Stimulated activated CD4-positive, alpha-beta T cell treated with anti-CD3 and anti-CD28 coated beads, Interleukin-1b, Interleukin-23, amount 100 ng/mL, for 24 hours (primary cell): ENCODE measurements around the gene KHDC4.

Source experiments
- DNase-seq, 4 experiments: peaks; one replicate each; pipeline ENCODE4 v3.0.0-alpha.2; 2020; ENCODE audit warnings: low read depth in 4 of 4, low spot score in 1 of 4

KHDC4 gene

DNA sequence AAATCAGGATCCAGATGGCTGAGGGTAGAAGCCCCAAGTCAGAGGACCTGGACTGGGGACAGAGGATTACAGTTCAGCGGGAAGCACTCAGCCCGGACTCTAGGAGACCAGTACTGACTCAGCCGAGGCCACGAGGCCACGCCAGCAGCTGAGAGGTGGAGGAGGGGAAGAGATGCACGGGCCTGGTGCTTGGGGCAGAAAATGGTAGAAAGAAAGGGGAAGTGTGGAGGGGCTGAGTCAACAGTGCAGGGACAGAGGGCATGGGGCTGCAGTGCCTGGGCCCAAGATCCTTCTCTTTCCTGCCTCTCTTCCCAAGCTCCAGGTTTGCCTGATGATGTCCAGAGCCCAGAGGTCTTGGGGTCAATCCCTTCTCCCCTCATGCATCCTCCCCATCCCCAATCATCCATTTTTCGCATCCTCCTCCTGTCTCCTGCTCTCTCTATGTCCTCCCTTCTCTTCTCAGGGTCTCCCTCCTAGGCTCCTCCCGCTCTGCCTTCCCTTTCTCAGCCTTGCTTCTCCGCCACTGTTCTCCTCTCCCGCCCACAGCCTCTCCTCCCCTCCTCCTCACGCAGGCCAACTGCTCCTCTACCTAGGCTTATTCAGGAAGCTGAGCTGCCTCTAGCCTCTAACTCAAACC is 36.4 kb upstream of the KHDC4 start:
- DNase-seq, result peak in 1 of 4 experiments; percentile 31

GRCh38 chr1:155969377-155969791 is 35.2 kb upstream of the KHDC4 start:
- no peak for DNase-seq

DNA sequence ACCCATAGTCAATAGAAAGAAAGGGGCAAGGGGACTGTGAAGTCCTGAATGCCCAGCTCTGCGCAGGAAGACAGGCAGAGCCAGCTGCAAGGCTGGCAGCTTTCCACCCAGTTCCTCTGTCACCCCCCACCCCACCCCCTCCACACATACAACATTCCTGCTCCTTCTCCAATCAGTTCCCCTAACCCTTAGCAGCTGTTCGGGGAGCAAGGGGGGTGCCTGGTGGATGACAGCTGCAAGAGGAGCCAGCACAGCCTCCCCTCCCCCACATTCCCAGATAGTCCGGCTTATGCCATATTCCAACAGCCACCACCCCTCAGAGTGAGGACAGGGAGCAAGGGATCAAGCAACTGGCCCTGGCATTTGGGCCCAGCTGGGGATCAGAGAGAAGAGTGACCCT is 34.5 kb upstream of the KHDC4 start:
- DNase-seq, result no peak

DNA sequence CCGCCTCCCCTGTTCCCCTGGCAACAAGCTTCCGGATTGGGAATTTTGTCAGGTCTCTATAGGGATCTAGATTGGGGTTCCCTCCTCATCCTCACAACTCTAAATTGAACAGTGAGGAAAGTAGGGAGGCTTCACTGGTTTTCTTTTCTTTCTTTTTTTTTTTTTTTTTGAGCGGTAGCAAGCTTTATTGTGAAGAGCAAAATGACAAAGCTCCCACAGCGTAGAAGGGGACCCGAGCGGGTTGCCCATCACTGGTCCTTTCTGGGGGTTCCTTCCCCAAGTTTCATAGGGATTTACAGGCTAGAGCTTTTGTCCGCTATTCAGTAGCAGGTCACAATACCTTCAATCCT is 33.8 kb upstream of the KHDC4 start:
- DNase-seq, result no peak

- DNase-seq, result no peak
These were observed 33.3 kb upstream of the KHDC4 start for GRCh38 chr1:155967341-155968050.

GRCh38 chr1:155966750-155967149 is 32.5 kb upstream of the KHDC4 start:
- no peak for DNase-seq

DNA sequence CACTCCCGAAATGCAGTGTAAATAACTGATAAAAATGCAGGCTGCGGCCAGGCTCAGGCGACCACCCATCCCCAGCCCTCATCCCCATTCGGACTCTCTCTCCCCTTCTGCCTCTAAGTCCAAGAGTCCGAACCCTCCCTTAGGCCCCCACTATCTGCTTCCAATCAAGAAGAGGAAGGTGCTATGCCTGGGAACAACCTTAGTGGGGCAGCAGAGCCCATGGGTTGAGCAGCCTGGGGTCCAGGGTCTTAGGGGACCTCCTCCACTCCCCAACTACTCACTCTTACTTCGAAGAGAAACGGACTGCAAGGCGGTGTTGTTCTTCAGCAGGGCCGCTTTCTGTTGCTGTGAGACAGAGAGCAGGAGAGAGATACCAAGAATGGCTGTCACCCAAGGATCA is 31.9 kb upstream of the KHDC4 start:
- no peak for DNase-seq

GRCh38 chr1:155964193-155964592 is 30.0 kb upstream of the KHDC4 start:
- no peak for DNase-seq

- no peak for DNase-seq
These were observed 28.5 kb upstream of the KHDC4 start for GRCh38 chr1:155962599-155963211.

- no peak for DNase-seq
These were observed 27.7 kb upstream of the KHDC4 start for GRCh38 chr1:155961937-155962336.

DNA sequence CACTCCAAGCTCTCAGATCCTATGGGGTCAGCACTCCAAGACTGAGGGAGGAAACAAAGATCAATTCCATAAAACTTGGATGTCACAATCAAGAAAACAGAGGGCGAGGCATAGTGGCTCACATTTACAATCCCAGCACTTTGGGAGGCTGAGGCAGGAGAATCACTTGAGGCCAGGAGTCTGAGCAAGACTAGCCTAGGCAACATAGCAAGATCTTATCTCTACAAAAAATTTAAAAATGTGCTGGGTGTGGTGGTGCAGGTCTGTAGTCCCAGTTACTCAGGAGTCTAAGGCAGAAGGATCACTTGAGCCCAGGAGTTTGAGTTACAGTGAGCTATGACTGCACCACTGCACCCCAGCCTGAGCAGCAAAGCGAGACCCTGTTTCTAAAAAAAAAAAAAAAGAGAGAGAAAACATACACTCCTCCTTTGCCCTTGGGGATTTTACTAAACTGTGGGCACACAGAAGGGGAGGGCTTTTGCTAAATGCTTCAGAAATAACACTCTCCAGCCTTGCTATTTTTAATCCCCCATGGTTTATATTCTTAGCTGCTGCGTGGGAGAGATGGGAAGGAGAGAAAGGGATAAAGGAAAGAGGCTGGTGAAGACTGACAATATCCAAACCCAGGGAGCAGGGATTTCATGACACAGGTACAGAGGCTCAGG is 26.0 kb upstream of the KHDC4 start:
- DNase-seq, result no peak

GRCh38 chr1:155957411-155957915 is 23.2 kb upstream of the KHDC4 start:
- no peak for DNase-seq

- DNase-seq, result no peak
These were observed 20.4 kb upstream of the KHDC4 start for GRCh38 chr1:155954645-155955044.

DNA sequence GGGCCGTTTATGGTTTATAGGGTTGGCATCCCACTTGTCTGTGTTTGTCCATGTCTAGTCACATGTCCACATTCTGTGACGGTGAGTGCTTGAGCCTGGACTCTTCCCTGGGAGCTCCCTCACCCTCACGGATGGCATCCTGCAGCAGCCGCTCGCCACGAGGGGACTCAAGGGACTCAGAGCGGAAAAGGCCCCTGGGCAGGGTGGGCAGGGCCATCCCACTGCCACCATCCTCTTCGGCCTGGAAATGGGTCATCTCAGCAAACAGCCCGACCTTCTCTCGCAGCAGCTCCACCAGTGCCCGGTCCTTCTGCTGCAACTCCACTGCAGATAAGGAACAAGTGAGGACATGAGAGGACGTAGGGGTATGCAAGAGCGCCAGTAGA is 18.3 kb upstream of the KHDC4 start:
- no peak for DNase-seq

GRCh38 chr1:155951753-155952504 is 17.7 kb upstream of the KHDC4 start:
- no peak for DNase-seq

GRCh38 chr1:155950829-155951228 is 16.6 kb upstream of the KHDC4 start:
- no peak for DNase-seq

- DNase-seq, result no peak
These were observed 13.5 kb upstream of the KHDC4 start for GRCh38 chr1:155947741-155948140.

DNA sequence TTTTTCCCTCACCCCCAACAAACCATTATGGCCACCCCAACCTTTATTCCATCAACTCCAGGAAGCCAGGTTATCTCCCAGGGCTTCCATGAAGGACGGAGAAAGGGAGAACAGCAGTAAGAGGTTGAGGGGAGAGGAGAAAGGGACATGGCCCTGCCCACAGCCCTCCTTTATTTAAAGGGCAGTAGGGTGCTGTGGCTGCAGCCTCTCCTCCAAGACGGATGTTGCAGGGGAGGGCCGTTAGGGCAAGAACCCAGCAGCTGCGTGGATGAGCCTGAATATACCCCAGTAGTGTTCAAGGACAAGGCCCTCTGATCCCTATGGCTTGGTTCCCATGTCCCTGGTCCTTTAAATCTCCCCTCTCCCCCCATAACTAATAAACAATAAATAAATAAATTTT is 13.1 kb upstream of the KHDC4 start:
- no peak for DNase-seq

DNA sequence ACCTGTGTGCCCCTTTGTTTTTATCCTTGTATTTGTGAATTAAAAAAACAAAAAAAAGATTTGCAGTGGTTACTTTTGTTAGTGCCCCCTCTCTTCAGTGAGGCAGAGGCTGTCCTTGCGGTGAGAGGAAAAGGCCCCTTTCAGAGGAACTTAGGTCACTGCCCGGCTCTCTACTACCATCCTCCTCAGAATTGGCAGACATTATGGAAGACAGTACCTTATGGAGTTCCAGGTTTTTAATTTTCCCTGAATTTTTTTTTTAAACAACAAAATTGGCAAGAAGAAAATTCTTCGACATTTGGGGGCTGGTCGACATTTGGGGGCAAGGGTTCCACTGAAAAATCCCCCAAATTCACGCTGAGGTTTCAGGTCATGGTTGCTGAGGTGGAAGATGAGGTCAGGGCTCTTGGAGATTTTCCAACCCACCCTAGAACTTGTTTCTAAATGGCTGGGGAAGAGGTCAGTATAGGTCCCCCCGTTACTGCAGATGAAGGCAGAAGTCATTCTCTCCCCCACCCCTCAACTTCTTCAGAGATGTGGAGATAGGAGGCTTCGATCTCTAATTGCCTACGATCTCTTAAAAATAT is 12.5 kb upstream of the KHDC4 start:
- no peak for DNase-seq

- no peak for DNase-seq
These were observed 10.2 kb upstream of the KHDC4 start for GRCh38 chr1:155944444-155944799.

GRCh38 chr1:155942578-155943141 is 8.4 kb upstream of the KHDC4 start:
- no peak for DNase-seq
